ENCODE data around the gene AFAP1L1. TPM values are rescaled to one million over a fixed set of nuclear protein-coding genes. Genes with fewer than 3 reads are reported as not detected.

AFAP1L1 gene
- total and polyA plus RNA-seq, 2 donors (not counting 3 experiments of a cell fraction or from before 2014, with no cell fraction given): 7.9 to 73.2 TPM

DNA sequence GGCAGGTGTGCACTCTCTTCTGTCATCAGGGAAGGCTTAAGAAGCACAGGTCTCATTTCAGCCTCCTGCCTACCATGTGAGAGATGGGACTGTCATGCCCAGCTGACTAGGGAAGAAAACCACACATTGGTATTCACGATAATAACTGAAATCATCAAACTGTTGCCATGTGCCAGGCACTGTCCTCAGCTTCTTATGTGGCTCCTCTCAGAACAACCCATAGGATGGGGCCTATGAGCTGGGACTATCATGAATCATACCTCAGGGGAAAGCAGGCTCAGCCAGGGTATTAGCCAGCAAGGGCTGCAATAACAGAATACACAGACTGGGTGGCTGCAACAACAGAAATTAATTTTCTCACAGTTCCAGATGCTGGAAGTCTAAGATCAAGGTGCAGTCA, 3.3 kb downstream of the AFAP1L1 start:
- intact Hi-C loops (cut with micrococcal nuclease) (no loop called here), dilution Hi-C loops (cut with MboI; ENCODE audit: extremely low pct_ligation_motif_present, low sequenced_read_pairs) (no loop called here)
- no peak for DNase-seq (ENCODE audit: low read depth, low spot score)

DNA sequence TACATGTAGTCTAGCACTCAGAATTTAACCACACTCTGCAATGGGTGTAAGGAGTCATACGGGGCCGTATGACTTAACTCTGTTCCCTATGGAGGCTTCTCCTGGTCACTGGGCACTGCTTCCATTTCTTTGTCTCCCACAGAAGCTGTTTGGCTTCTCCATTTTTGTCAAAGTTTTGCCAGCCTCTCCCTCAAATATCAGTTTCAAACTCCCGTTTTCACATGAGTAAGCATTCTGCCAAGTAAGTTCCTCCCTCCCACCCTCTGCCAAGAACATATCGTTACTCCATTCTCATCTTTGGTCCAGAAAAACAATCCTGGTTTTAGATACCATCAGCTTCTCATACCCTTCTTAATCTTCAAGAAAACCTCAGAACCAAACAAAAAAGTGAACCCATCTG, 6.1 kb downstream of the AFAP1L1 start:
- H3K36me3 ChIP-seq (ENCODE audit: control insufficient read depth in 2 of 2, extremely low read depth in 1 of 2, insufficient read depth in 2 of 2, low read length in 2 of 2): no peaks in the 10 kb centered on the region
- H3K9me3 ChIP-seq (replicated peaks; ENCODE audit: control insufficient read depth, insufficient read depth, low read length): no peaks in the 10 kb centered on the region
- H3K4me3 ChIP-seq (replicated peaks in 1 of 3; ENCODE audit: insufficient read depth in 1 of 3, low read depth in 1 of 3, low read length in 3 of 3): no peak overlapping the region
- H3K9me1 ChIP-seq (replicated peaks; ENCODE audit: control insufficient read depth, extremely low read depth, insufficient read depth, low read length): no peaks in the 10 kb centered on the region
- H3K4me1 ChIP-seq (ENCODE audit: control insufficient read depth, extremely low read depth, insufficient read depth, low read length): peaks cover 9% of the 10 kb centered on the region
- CTCF ChIA-PET: no interaction called here
- TF ChIP-seq GATA2 (IDR thresholded peaks at IDR 0.05; ENCODE audit: insufficient read depth, insufficient read length, low read depth, low read length) (no peak), POLR2AphosphoS5 (IDR thresholded peaks at IDR 0.05; ENCODE audit: insufficient read depth, low read depth, low read length) (no peak), EZH2 (IDR thresholded peaks at IDR 0.05; ENCODE audit: borderline replicate concordance, low read depth, low read length, severe bottlenecking) (no peak), FOS (IDR thresholded peaks at IDR 0.05; ENCODE audit: borderline replicate concordance, insufficient read depth, low read length) (no peak), POLR2A (IDR thresholded peaks at IDR 0.05; ENCODE audit: low read depth, low read length) (no peak), MYC (IDR thresholded peaks at IDR 0.05; ENCODE audit: low read depth, low read length) (no peak), JUN (IDR thresholded peaks at IDR 0.05; ENCODE audit: borderline replicate concordance, insufficient read depth, insufficient read length, low read depth) (no peak)
- TF ChIP-seq, protein P1, sequence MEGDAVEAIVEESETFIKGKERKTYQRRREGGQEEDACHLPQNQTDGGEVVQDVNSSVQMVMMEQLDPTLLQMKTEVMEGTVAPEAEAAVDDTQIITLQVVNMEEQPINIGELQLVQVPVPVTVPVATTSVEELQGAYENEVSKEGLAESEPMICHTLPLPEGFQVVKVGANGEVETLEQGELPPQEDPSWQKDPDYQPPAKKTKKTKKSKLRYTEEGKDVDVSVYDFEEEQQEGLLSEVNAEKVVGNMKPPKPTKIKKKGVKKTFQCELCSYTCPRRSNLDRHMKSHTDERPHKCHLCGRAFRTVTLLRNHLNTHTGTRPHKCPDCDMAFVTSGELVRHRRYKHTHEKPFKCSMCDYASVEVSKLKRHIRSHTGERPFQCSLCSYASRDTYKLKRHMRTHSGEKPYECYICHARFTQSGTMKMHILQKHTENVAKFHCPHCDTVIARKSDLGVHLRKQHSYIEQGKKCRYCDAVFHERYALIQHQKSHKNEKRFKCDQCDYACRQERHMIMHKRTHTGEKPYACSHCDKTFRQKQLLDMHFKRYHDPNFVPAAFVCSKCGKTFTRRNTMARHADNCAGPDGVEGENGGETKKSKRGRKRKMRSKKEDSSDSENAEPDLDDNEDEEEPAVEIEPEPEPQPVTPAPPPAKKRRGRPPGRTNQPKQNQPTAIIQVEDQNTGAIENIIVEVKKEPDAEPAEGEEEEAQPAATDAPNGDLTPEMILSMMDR (IDR thresholded peaks at IDR 0.05; ENCODE audit: extremely low read depth in 1 of 2, insufficient read depth in 1 of 2, low read depth in 1 of 2, low read length in 2 of 2): no peak
- TF ChIP-seq, protein P2, sequence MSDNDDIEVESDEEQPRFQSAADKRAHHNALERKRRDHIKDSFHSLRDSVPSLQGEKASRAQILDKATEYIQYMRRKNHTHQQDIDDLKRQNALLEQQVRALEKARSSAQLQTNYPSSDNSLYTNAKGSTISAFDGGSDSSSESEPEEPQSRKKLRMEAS (IDR thresholded peaks at IDR 0.05; ENCODE audit: insufficient read depth, insufficient read length): no peak
- POLR2A ChIA-PET: no interaction called here
- no peak overlapping the region for H3K9ac ChIP-seq (replicated peaks; ENCODE audit: extremely low read depth, insufficient read depth, low read length)
- dilution Hi-C loops (cut with MboI; ENCODE audit: extremely low pct_ligation_motif_present, low sequenced_read_pairs) (no loop called here), intact Hi-C loops (cut with micrococcal nuclease) (no loop called here)
- no peak overlapping the region for H2AFZ ChIP-seq (ENCODE audit: low read depth, low read length)
- no peaks in the 10 kb centered on the region for H3K27me3 ChIP-seq (ENCODE audit: control insufficient read depth in 2 of 2, insufficient read depth in 2 of 2, low read length in 2 of 2)
- no TSS peak for BruUV-seq (replicated peaks)
- H4K20me1 ChIP-seq (replicated peaks; ENCODE audit: control insufficient read depth, extremely low read depth, insufficient read depth, low read length): no peaks in the 10 kb centered on the region
- H3K4me2 ChIP-seq (ENCODE audit: insufficient read depth, low read length): no peak overlapping the region
- no peak for FAIRE-seq
- no peak overlapping the region for H3K27ac ChIP-seq (ENCODE audit: insufficient read depth, low read depth, low read length)
- DNase-seq (ENCODE audit: low read depth, low spot score): no peak
- no peaks in the 10 kb centered on the region for H3K79me2 ChIP-seq (ENCODE audit: control insufficient read depth, insufficient read depth, low read length)

More for the DNA sequence above, 3.3 kb downstream of the AFAP1L1 start:
- Histone ChIP-seq H3K27me3 (ENCODE audit: control insufficient read depth in 2 of 2, insufficient read depth in 2 of 2, low read length in 2 of 2) (no peaks in the 10 kb centered on the region), H3K27ac (ENCODE audit: insufficient read depth, low read depth, low read length) (no peak overlapping the region), H2AFZ (ENCODE audit: low read depth, low read length) (no peak overlapping the region), H4K20me1 (replicated peaks; ENCODE audit: control insufficient read depth, extremely low read depth, insufficient read depth, low read length) (no peaks in the 10 kb centered on the region), H3K4me1 (ENCODE audit: control insufficient read depth, extremely low read depth, insufficient read depth, low read length) (peaks cover 14% of the 10 kb centered on the region), H3K4me2 (ENCODE audit: insufficient read depth, low read length) (no peak overlapping the region), H3K79me2 (ENCODE audit: control insufficient read depth, insufficient read depth, low read length) (no peaks in the 10 kb centered on the region), H3K4me3 (replicated peaks in 1 of 3; ENCODE audit: insufficient read depth in 1 of 3, low read depth in 1 of 3, low read length in 3 of 3) (no peak overlapping the region), H3K9ac (replicated peaks; ENCODE audit: extremely low read depth, insufficient read depth, low read length) (no peak overlapping the region), H3K9me1 (replicated peaks; ENCODE audit: control insufficient read depth, extremely low read depth, insufficient read depth, low read length) (no peaks in the 10 kb centered on the region), H3K36me3 (ENCODE audit: control insufficient read depth in 2 of 2, extremely low read depth in 1 of 2, insufficient read depth in 2 of 2, low read length in 2 of 2) (no peaks in the 10 kb centered on the region), H3K9me3 (replicated peaks; ENCODE audit: control insufficient read depth, insufficient read depth, low read length) (no peaks in the 10 kb centered on the region)
- CTCF ChIA-PET: interaction anchor here (1.7 kb wide), 2 partner anchors 10 to 13 kb away, joined by 6 to 11 read pairs; no protein-coding TSS in a partner anchor
- no peak for TF ChIP-seq POLR2AphosphoS5 (IDR thresholded peaks at IDR 0.05; ENCODE audit: insufficient read depth, low read depth, low read length)
- TF ChIP-seq POLR2A (IDR thresholded peaks at IDR 0.05; ENCODE audit: low read depth, low read length): no peak
- no peak for TF ChIP-seq EZH2 (IDR thresholded peaks at IDR 0.05; ENCODE audit: borderline replicate concordance, low read depth, low read length, severe bottlenecking)
- TF ChIP-seq JUN (IDR thresholded peaks at IDR 0.05; ENCODE audit: borderline replicate concordance, insufficient read depth, insufficient read length, low read depth): no peak
- no peak for TF ChIP-seq MYC (IDR thresholded peaks at IDR 0.05; ENCODE audit: low read depth, low read length)
- POLR2A ChIA-PET: no interaction called here
- no peak for FAIRE-seq
- no TSS peak for BruUV-seq (replicated peaks)
